ENCODE measurements around the gene SLC27A2.

DNA sequence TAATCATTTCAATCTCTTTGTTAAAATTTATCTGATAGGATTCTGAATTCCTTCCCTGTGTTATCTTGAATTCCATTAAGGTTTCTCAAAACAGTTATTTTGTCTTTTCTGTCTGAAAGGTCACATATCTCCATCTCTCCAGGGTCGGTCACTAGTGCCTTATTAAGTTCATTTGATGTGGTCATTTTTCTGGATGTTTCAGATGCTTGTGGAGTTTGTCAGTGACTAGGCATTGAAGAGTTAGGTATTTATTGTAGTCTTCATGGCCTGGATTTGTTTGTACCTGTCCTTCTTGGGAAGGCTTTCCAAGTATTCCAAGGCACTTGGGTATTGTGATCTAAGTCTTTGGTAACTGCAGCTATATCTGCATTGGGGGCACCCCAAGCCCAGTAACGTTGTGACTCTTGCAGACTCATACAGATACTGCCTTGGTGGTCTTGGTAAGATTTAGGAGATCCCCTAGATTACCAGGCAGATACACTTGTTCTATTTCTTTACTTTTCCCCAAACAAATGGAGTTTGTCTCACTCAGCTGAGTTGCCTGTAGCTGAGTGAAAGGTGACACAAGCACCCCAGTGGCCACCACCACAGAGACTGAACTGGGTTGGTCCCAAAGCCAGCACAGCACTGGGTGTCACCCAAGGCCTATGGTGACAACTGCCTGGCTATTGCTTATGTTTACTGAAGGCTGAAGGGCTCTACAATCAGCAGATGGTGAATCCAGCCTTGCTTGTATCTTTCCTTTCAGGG, 18.9 kb upstream of the SLC27A2 start:
- no peak for TF ChIP-seq CTCF (IDR thresholded peaks at IDR 0.05; ENCODE audit: insufficient read depth, low read length, poor library complexity, severe bottlenecking)
- no peak for TF ChIP-seq EZH2phosphoT487 (conservative IDR thresholded peaks at IDR 0.05; ENCODE audit: low read length)

Data from SU-DHL-6 (cell line).